ENCODE results near the gene LILRA6.
"Not testable (repeated sequence)": the region's sequence is repeated elsewhere in the genome, so short reads cannot be mapped to it uniquely, and the experiment has no call there.

Gene LILRA6

DNA sequence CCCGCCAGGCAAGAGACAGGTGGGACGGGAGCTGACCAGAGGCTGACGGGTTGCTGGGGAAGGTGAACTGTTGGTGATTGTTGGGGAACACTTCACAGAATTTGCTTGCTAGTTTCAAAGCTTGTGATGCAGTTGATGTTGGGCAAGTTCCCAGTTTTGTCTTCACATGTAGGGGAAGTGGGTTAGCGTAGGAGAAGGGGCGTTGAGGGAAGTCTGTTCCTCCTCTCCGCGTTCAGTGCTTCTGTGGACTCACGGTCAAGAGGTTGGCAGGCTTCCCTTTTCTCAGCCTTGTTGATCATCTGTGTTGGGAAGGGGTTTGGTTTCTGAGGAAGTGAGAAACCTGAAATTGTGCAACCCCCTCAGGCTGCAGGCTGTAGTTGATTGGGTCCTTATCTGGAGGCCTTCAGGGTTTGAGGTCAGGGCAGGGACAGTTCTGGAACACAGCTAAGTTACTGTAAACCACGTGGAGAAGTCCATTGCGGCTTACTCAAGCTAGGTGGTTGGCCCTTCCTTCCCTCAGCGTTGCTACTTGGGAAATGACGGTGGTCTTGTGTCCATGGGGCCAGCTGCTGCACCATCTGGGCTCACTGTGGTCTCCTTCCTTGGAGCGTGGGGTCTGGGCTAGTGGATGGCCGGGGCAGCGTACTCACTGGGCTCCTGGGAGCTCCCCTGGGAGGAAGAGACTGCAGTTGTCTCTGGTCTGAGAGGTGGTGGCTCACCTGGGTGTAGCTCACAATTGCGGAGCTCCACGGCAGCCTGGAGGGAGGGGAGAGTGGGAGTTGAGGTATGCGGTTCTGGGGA, 34.4 kb downstream of the LILRA6 start:
- H3K4me1 Mint-ChIP-seq: peaks cover 83% of the 10 kb centered on the region
- peak overlapping the region; percentile 64 to 90 for H3K27ac Mint-ChIP-seq
- H3K4me3 Mint-ChIP-seq: peak overlapping the region; percentile 46 to 49
- H3K9me3 Mint-ChIP-seq: no peaks in the 10 kb centered on the region
- peak; percentile 36 for ATAC-seq
- DNase-seq: peak in 1 of 2 donors; percentile 65
- no peaks in the 10 kb centered on the region for H3K27me3 Mint-ChIP-seq

DNA sequence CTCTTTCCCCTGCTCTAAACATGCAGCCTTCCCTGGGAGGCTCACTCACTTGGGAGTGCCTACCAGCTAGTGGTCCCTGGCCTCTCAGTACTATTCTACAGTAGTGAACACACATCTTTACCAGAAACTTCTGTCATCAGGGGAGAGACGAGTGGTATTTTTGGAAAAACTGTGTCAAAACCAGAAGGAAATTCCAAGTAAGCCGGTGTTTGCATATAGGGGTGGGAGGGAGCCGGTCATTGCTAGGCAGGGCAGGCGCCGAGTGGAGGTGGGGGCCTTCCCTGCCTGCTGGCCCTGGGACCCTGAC, 35.0 kb downstream of the LILRA6 start:
- Mint-ChIP-seq H3K4me1 (peaks cover 88% of the 10 kb centered on the region), H3K27me3 (no peaks in the 10 kb centered on the region), H3K27ac (peak overlapping the region; percentile 3 to 90), H3K9me3 (no peaks in the 10 kb centered on the region), H3K4me3 (peak overlapping the region; percentile 46 to 49)
- DNase-seq (no peak), ATAC-seq (no peak)

DNA sequence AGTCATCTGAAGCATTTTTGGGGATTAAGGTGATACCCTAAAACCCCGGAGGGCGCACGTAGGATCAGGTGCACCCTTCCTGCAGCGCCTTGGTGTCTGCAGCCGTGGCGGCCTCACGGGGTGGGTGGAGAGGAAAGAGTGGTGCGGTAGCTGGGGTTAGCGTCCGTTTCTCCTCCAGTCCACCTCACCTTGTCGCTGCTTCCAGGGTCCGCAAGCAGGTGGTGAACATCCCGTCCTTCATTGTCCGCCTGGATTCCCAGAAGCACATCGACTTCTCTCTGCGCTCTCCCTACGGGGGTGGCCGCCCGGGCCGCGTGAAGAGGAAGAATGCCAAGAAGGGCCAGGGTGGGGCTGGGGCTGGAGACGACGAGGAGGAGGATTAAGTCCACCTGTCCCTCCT, 35.4 kb downstream of the LILRA6 start:
- peak overlapping the region in 1 of 2 donors; percentile 90 for H3K27ac Mint-ChIP-seq
- H3K27me3 Mint-ChIP-seq, H3K9me3 Mint-ChIP-seq, ATAC-seq, DNase-seq: not testable (repeated sequence)
- H3K4me1 Mint-ChIP-seq: peaks cover 92% of the 10 kb centered on the region
- peak overlapping the region; percentile 46 to 49 for H3K4me3 Mint-ChIP-seq

DNA sequence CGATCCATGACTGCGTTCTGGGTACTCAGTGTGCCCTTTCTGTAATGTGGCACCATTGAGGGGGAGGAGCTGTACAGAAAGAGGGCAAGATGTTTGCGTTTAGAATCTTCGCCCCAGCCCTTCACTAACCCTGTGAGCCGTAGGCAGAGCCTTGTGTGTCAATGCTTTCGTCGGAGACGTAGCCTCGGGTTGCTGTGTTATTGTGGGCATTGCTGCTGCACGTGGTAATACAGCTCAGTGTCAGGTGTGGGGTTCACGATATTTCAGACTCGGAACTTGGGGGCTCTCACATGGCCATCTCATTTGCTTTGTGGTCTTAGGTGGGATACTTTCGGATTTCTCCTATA, 35.8 kb downstream of the LILRA6 start:
- H3K4me3 Mint-ChIP-seq: peak overlapping the region; percentile 26 to 49
- H3K27me3 Mint-ChIP-seq: no peaks in the 10 kb centered on the region
- no peaks in the 10 kb centered on the region for H3K9me3 Mint-ChIP-seq
- DNase-seq: no peak
- H3K4me1 Mint-ChIP-seq: peaks cover 96% of the 10 kb centered on the region
- no peak for ATAC-seq
- H3K27ac Mint-ChIP-seq: peak overlapping the region; percentile 15 to 33

DNA sequence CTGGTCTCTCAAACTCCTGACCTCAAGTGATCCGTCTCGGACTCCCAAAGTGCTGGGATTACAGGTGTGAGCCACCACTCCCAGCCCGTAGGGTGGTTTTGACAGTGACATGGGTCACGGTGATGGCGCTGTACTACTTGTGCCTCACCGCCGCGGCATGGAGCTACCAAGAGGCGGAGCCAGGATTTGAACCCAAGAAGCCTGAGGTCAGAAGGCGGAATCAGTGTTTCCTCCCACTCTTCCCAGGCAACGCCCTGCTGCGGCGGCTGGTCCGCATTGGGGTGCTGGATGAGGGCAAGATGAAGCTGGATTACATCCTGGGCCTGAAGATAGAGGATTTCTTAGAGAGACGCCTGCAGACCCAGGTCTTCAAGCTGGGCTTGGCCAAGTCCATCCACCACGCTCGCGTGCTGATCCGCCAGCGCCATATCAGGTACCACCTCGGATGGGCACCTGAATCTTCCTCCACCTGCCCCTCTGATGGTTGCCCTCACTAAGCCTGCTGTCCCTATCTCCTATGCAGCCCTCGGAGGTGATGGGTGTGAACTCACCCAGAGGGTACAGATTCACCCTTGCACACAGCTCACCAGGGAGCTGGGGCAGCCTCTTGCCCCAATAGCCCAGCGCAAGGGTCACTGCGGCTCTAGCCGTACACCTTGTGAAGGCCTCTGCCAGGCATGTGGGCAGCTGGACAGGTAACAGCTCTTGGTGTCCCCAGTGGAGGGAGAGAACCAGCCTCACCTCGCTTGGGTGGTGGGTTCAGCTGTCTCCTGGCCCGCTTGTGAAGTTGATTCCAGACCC, 36.4 kb downstream of the LILRA6 start:
- Mint-ChIP-seq H3K4me3 (peak overlapping the region; percentile 26 to 49), H3K4me1 (peaks cover 99% of the 10 kb centered on the region)

DNA sequence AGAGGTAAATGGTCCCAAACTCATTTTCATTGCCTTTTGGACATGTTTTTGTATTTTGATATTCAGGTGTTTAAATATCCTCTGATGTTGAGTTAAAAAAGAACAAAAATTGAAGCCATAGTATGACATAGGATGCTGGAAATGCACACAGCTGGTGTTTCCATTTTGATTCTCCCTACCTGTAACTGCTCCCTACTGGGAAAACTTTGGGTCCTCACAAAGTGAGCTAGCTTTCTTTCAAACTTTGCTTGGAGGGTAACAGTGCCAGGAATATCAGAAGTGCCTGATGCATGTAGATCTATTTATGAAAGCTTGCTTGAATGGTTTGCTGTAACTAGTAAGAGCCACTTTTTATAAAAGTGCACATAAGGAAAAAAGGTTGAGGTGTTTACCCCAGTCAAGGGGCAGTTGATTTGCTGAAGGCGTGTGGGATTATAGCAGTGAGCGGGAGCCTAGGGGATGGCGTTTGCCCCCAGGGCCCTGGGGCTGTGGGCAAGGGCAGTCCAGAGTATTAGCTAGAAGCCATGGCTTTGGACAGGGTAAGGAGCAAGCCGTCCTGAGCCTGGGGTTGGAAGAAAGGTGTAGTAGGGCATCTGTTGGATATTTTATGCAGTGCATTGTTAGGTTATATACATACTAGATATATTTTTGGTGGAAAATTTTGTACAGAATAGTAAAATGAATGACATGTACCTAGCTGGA, 37.7 kb downstream of the LILRA6 start:
- no peak for DNase-seq
- Mint-ChIP-seq H3K4me1 (peaks cover 90% of the 10 kb centered on the region), H3K4me3 (peak overlapping the region; percentile 55 to 98), H3K27ac (no peak overlapping the region), H3K9me3 (no peaks in the 10 kb centered on the region), H3K27me3 (no peaks in the 10 kb centered on the region)
- no peak for ATAC-seq

More for the DNA sequence above, 36.4 kb downstream of the LILRA6 start:
- no peaks in the 10 kb centered on the region for H3K27me3 Mint-ChIP-seq
- DNase-seq (no peak), ATAC-seq (no peak)
- peak overlapping the region; percentile 33 to 71 for H3K27ac Mint-ChIP-seq
- H3K9me3 Mint-ChIP-seq: no peaks in the 10 kb centered on the region

DNA sequence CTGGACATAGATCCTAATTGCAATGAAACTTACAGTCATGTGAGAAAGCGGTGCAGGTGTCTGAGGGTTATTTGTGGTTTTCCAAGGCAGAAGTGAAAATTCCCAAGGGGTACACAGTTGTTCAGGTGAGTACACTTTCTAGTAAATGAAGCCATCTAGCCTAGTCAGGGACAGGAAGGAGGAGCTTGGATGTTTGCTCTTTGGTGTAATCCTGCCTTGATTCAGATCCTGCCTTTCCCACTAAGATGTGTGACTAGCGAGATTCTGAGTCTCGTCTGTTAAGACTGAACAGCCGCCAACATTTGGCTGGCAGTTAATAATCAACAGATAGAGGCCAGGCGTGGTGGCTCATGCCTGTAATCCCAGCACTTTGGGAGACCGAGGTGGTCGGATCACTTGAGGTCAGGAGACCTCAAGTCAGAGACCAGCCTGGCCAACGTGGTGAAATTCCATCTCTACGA, 39.4 kb downstream of the LILRA6 start:
- Mint-ChIP-seq H3K27me3 (no peaks in the 10 kb centered on the region), H3K27ac (peak overlapping the region in 1 of 2 donors; percentile 89), H3K9me3 (no peaks in the 10 kb centered on the region), H3K4me1 (peaks cover 80% of the 10 kb centered on the region), H3K4me3 (peak overlapping the region; percentile 89 to 98)
- ATAC-seq: no peak
- DNase-seq: no peak

DNA sequence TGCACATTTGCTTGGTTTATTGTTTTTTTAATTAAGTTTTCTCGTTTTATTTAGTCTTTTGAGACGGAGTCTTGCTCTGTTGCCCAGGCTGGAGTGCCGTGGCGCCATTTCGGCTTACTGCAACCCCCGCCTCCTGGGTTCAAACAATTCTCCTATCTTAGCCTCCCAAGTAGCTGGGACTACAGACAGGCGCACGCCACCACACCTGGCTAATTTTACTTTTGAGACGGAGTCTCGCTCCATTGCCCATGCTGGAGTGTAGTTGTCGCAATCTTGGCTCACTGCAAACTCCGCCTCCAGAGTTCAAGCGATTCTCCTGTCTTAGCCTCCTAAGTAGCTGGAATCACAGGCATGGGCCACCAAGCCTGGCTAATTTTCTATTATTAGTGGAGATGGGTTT, 40.6 kb downstream of the LILRA6 start:
- H3K9me3 Mint-ChIP-seq: no peaks in the 10 kb centered on the region
- no peaks in the 10 kb centered on the region for H3K27me3 Mint-ChIP-seq
- H3K4me3 Mint-ChIP-seq: peak overlapping the region; percentile 89 to 98
- peak overlapping the region; percentile 99 for H3K27ac Mint-ChIP-seq
- no peak for DNase-seq
- H3K4me1 Mint-ChIP-seq: peaks cover 68% of the 10 kb centered on the region
- ATAC-seq: no peak

DNA sequence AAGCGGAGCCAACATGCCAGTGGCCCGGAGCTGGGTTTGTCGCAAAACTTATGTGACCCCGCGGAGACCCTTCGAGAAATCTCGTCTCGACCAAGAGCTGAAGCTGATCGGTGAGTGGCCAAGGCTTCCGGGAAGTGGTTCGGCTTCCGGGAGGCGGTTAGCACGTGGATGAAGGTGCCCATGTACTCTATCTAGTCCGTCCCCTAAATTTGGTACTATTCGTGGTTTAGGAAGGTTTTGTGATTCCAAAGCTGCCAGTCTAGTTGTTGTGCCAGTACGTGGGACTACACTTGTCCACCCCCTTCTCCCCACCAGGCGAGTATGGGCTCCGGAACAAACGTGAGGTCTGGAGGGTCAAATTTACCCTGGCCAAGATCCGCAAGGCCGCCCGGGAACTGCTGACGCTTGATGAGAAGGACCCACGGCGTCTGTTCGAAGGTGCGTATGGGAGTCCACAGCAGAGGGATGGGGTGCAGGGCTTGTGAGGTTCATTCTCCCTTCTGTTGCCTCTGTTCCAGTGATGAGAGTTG, 41.4 kb downstream of the LILRA6 start:
- H3K27me3 Mint-ChIP-seq: no peaks in the 10 kb centered on the region
- DNase-seq (no peak), ATAC-seq (peak; percentile 34)
- no peaks in the 10 kb centered on the region for H3K9me3 Mint-ChIP-seq
- peak overlapping the region; percentile 89 to 98 for H3K4me3 Mint-ChIP-seq
- H3K27ac Mint-ChIP-seq: peak overlapping the region; percentile 99
- peaks cover 61% of the 10 kb centered on the region for H3K4me1 Mint-ChIP-seq

DNA sequence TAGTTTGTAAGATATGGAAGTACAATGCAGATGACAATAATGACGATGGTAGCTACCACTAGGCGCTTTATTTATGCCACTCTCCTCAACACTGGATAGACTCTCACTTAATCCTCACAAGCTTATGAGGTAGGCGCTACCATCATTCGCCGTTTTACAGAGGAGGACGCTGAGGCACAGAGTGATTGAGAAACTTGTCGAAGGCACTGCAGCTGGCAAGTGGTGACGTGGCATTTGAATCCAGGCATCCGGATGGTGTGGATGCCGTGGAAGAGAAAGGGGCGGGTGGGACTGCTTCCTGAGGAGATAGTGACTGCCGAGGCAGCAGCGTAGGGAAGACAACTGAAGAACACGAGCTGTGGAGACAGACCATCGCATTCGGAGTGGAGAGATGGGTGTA, 43.2 kb downstream of the LILRA6 start:
- Mint-ChIP-seq H3K9me3 (no peaks in the 10 kb centered on the region), H3K4me1 (peaks cover 43% of the 10 kb centered on the region), H3K4me3 (peak overlapping the region; percentile 74 to 76), H3K27me3 (no peaks in the 10 kb centered on the region), H3K27ac (peak overlapping the region in 1 of 2 donors; percentile 49)
- no peak for ATAC-seq
- no peak for DNase-seq

DNA sequence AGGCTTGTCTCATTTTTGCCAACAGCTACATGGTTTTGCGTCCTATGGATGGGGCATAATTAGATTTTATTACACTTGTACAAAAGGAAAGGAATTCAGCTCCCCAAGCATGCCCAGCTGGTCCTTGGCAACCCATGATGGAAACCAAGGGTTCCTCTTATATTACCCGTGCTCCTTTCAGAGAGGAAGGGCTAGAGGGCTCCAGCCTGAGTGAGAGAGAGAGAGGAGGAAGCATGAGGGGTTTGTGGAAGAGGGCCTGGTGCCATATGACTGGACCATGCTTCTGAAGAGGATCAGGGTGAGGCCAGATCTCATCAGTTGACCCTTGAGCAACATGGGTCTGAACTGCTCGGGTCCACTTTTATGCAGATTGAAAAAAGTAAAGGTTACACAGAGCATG, 45.5 kb downstream of the LILRA6 start:
- H3K4me1 Mint-ChIP-seq: peaks cover 35% of the 10 kb centered on the region
- DNase-seq (no peak), ATAC-seq (no peak)
- no peak overlapping the region for H3K4me3 Mint-ChIP-seq
- H3K27ac Mint-ChIP-seq: no peak overlapping the region
- H3K9me3 Mint-ChIP-seq: no peaks in the 10 kb centered on the region
- H3K27me3 Mint-ChIP-seq: no peaks in the 10 kb centered on the region

DNA sequence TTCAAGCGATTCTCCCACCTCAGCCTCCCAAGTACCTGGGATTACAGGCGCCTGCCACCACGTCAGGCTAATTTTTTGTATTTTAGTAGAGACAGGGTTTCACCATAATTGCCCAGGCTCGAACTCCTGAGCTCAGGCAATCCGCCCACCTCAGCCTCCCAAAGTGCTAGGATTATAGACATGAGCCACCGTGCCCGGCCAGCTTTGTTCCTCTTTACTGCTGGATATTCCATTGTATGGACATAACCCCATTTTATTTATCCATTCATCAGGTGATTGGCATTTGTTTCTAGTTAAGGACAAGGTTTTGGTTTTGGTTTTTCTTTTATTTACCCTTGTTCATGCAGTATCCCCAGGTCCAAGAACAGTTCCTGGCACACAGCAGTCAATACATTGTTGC, 46.1 kb downstream of the LILRA6 start:
- ATAC-seq (no peak), DNase-seq (no peak)
- no peaks in the 10 kb centered on the region for H3K27me3 Mint-ChIP-seq
- no peak overlapping the region for H3K27ac Mint-ChIP-seq
- peaks cover 35% of the 10 kb centered on the region for H3K4me1 Mint-ChIP-seq
- H3K4me3 Mint-ChIP-seq: no peak overlapping the region
- no peaks in the 10 kb centered on the region for H3K9me3 Mint-ChIP-seq

DNA sequence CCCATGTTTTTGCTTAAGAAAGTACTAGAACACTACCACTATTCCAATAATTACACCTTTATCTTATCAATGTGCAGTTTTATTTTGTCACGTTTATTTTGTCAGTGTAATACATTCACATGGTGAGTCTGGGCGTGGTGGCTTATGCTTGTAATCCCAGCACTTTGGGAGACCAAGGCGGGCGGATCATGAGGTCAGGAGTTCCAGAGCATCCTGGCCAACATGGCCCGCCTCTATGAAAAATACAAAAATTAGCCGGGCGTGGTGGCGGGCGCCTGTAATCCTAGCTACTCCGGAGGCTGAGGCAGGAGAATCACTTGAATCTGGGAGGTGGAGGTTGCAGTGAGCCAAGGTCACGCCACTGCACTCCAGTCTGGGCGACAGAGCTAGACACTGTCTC, 48.1 kb downstream of the LILRA6 start:
- not testable (repeated sequence) for H3K27ac Mint-ChIP-seq, H3K9me3 Mint-ChIP-seq, ATAC-seq, DNase-seq, H3K4me3 Mint-ChIP-seq, H3K27me3 Mint-ChIP-seq
- H3K4me1 Mint-ChIP-seq: peaks cover 28% of the 10 kb centered on the region

DNA sequence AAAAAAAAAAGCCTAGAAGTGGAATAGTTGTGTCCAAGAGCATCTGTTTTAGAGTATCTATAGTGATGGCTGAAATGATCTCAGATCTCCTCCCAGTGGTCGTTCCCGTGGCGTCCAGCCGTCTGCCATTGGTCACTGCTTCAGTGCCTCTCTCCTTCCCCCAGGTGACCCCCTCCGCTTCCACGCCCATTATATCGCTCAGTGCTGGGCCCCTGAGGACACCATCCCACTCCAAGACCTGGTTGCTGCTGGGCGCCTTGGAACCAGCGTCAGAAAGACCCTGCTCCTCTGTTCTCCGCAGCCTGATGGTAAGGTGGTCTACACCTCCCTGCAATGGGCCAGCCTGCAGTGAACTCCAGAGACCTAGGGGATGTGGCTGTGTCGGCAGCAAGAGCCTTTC, 49.6 kb downstream of the LILRA6 start:
- H3K4me3 Mint-ChIP-seq: peak overlapping the region; percentile 19 to 39
- no peaks in the 10 kb centered on the region for H3K27me3 Mint-ChIP-seq
- no peak for DNase-seq
- ATAC-seq: no peak
- H3K4me1 Mint-ChIP-seq: peaks cover 32% of the 10 kb centered on the region
- no peaks in the 10 kb centered on the region for H3K9me3 Mint-ChIP-seq
- H3K27ac Mint-ChIP-seq: peak overlapping the region in 1 of 2 donors; percentile 71

DNA sequence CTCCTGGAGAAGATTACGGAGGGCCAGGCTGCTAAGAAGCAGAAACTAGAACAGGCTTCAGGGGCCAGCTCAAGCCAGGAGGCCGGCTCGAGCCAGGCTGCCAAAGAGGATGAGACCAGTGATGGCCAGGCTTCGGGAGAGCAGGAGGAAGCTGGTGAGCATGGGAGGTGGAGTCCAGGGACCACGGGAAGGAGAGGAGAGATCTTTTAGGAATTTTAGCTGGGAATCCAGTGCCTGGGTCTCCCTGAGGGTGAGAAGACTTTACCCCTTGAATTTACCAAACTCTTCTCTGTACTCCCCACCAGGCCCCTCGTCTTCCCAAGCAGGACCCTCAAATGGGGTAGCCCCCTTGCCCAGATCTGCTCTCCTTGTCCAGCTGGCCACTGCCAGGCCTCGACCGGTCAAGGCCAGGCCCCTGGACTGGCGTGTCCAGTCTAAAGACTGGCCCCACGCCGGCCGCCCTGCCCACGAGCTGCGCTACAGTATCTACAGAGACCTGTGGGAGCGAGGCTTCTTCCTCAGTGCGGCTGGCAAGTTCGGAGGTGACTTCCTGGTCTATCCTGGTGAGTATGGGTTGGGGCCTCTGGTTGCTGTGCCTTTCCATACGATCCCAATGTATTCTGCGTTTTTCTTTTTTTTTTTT, 50.7 kb downstream of the LILRA6 start:
- peak overlapping the region; percentile 94 to 95 for H3K27ac Mint-ChIP-seq
- H3K4me3 Mint-ChIP-seq: peak overlapping the region; percentile 88 to 90
- peaks cover 43% of the 10 kb centered on the region for H3K4me1 Mint-ChIP-seq
- no peaks in the 10 kb centered on the region for H3K9me3 Mint-ChIP-seq
- DNase-seq (no peak), ATAC-seq (no peak)
- H3K27me3 Mint-ChIP-seq: no peaks in the 10 kb centered on the region

Measured in stimulated activated naive CD8-positive, alpha-beta T cell treated with anti-CD3 and anti-CD28 coated beads, Interleukin-15, amount 100 ng/mL, for 72 hours (primary cell).